K562 (cell line): ENCODE data around the gene IGSF23. TPM values are rescaled to one million over a fixed set of nuclear protein-coding genes. Genes with fewer than 3 reads are reported as not detected.

Experiments used
- ATAC-seq: fragments of 200-7000 bp; cut with Tn5 transposase; 3 replicates; pipeline ENCODE4 v1.9.1; 2020; ENCODE audit warnings: moderate library complexity
- BruUV-seq: library from RNA; stranded (reverse); fragments of 400-500 nt; replicated peaks from 2 replicates; lab custom pipeline; 2021; lab: Mats Ljungman, UMichigan
- CTCF ChIA-PET: fragments of 300-600 bp; formaldehyde crosslinking; extraction: SDS; loops from one replicate; lab custom pipeline; 2021; ENCODE audit warnings: low intra/inter-chr PET ratio; lab: Yijun Ruan, JAX
- POLR2A ChIA-PET: fragments of 300-600, 350-650 bp; sonication (Branson Sonifier 250); formaldehyde crosslinking; extraction: SDS; loops from one replicate; lab custom pipeline; 2021; ENCODE audit warnings: antibody characterized with exemption, inconsistent platforms; lab: Yijun Ruan, JAX
- DNase-seq, 4 experiments: peaks; one replicate each; pipeline versions ENCODE4 v3.0.0 to v3.0.0-alpha.2; 2011 to 2018; ENCODE audit warnings: low spot score in 3 of 4, mixed read lengths in 3 of 4; ENCODE audit errors: extremely low read depth in 1 of 4
- FAIRE-seq: peaks from 2 replicates; lab custom pipeline; 2011; peaks lifted over from hg19 to GRCh38; lab: Jason Lieb, UNC
- H2AFZ ChIP-seq: 2 replicates; pipeline ENCODE4 v1.6.0; 2011; ENCODE audit warnings: low read depth, low read length, control low read depth, inconsistent platforms
- H3K27ac ChIP-seq: fragments of 200-600 bp; 3 replicates; pipeline ENCODE4 v1.8.0; 2011; ENCODE audit warnings: low read depth, mild to moderate bottlenecking, control low read depth, inconsistent platforms, low read length, moderate library complexity, mixed read lengths; ENCODE audit errors: extremely low read depth
- H3K27me3 ChIP-seq, 2 experiments: fragments of 300-600 bp in 1 of 2; 2 replicates in 1 of 2; 3 replicates in 1 of 2; pipeline versions ENCODE4 v1.6.0 to v1.8.0; 2011; ENCODE audit warnings: inconsistent platforms in 2 of 2, low read length in 2 of 2, mild to moderate bottlenecking in 1 of 2, mixed read lengths in 1 of 2, moderate library complexity in 1 of 2; ENCODE audit not compliant: control insufficient read depth in 2 of 2, insufficient read depth in 2 of 2
- H3K36me3 ChIP-seq: fragments of 300-600 bp; 3 replicates; pipeline ENCODE4 v1.8.0; 2011; ENCODE audit warnings: mild to moderate bottlenecking, low read length, inconsistent platforms; ENCODE audit not compliant: control insufficient read depth, insufficient read depth
- H3K4me1 ChIP-seq, 2 experiments: fragments of 200-600 bp in 1 of 2; replicated peaks in 1 of 2; 2 replicates in 1 of 2; 3 replicates in 1 of 2; pipeline versions ENCODE4 v1.5.1 to v1.8.0; 2011; ENCODE audit warnings: inconsistent platforms in 2 of 2, low read length in 2 of 2, mild to moderate bottlenecking in 1 of 2, mixed read lengths in 1 of 2, moderate library complexity in 1 of 2; ENCODE audit not compliant: control insufficient read depth in 2 of 2, insufficient read depth in 2 of 2
- H3K4me2 ChIP-seq: 2 replicates; pipeline ENCODE4 v1.6.1; 2011; ENCODE audit warnings: low read length, control low read depth, inconsistent platforms, mixed read lengths; ENCODE audit not compliant: insufficient read depth
- H3K4me3 ChIP-seq: fragments of 200-600 bp; sonication (generic), shearing (Covaris generic); 2 replicates; pipeline ENCODE4 v1.5.1; 2016; ENCODE audit warnings: control low read depth, inconsistent platforms
- H3K79me2 ChIP-seq: fragments of 200-600 bp; 3 replicates; pipeline ENCODE4 v1.8.0; 2011; ENCODE audit warnings: low read length, inconsistent platforms; ENCODE audit not compliant: control insufficient read depth, insufficient read depth
- H3K9ac ChIP-seq, 2 experiments: 2 replicates each; pipeline versions ENCODE4 v1.6.0 to v1.6.1; 2011; ENCODE audit warnings: low read depth in 2 of 2, low read length in 2 of 2, control low read depth in 1 of 2, inconsistent platforms in 1 of 2, mild to moderate bottlenecking in 1 of 2, mixed read lengths in 1 of 2; ENCODE audit not compliant: insufficient read depth in 1 of 2
- H3K9me1 ChIP-seq: one replicate; pipeline ENCODE4 v1.6.0; 2011; ENCODE audit warnings: inconsistent platforms, mild to moderate bottlenecking, low read length, moderate library complexity; ENCODE audit not compliant: control insufficient read depth, insufficient read depth
- H3K9me3 ChIP-seq: replicated peaks from 2 replicates; pipeline ENCODE4 v1.5.1; 2011; ENCODE audit warnings: low read depth, low read length, inconsistent platforms; ENCODE audit not compliant: control insufficient read depth, insufficient read depth
- H4K20me1 ChIP-seq: replicated peaks from 2 replicates; pipeline ENCODE4 v1.6.1; 2011; ENCODE audit warnings: low read length, inconsistent platforms, mixed read lengths; ENCODE audit not compliant: control insufficient read depth, insufficient read depth
- PKNOX1 ChIP-seq: fragments of 450-650 bp; IDR thresholded peaks from 2 replicates; pipeline ENCODE4 v1.6.1; 2016
- RBM17 ChIP-seq: fragments of 200-400 bp; formaldehyde crosslinking; IDR thresholded peaks from 2 replicates; pipeline ENCODE4 v1.6.1; 2017; ENCODE audit warnings: low read depth, mild to moderate bottlenecking, low read length, borderline replicate concordance
- ZNF239 ChIP-seq: fragments of 250-450 bp; sonication (Bioruptor Pico); IDR thresholded peaks from 2 replicates; pipeline ENCODE4 v1.4.0; 2020; ENCODE audit warnings: mild to moderate bottlenecking
- WGBS: fragments of 100-300 bp; shearing (Covaris generic); methylation state at CpG from one replicate; pipeline ENCODE4 v1.1.6; 2016; ENCODE audit warnings: low coverage, mixed read lengths; ENCODE audit not compliant: insufficient coverage; ENCODE audit errors: missing lambda C conversion rate; 5-methylcytosine and 5-hydroxymethylcytosine counted together
- in situ Hi-C: fragments of 300-500 bp; cut with MboI; formaldehyde crosslinking; loops from 4 replicates; pipeline ENCODE4 v1.15.0; 2018; ENCODE audit warnings: inconsistent platforms, mixed read lengths
- intact Hi-C: fragments of 100-400 bp; cut with micrococcal nuclease; formaldehyde crosslinking; loops from 2 replicates; pipeline ENCODE4 v1.14.2; 2022
- polyA plus RNA-seq, 8 experiments: library from polyadenylated mRNA; depleted of rRNA in 4 of 8; stranded (reverse) in 5 of 8; unstranded in 3 of 8; fragments of >200 nt; fragmentation: Nextera tagmentation in 2 of 8; fragmentation: Illumina TruSeq in 1 of 8; extraction: Ambion mirVana in 2 of 8; extraction: Trizol in 1 of 8; gene quantifications; 2 replicates each; pipeline versions ENCODE4 v1.2.1 to v1.2.3, GENCODE V29; 2011 to 2014; ENCODE audit warnings: inconsistent platforms in 1 of 8, missing spikeins in 1 of 8
- total RNA-seq, 7 experiments: library from RNA; depleted of rRNA in 6 of 7; stranded (reverse); fragments of >200 nt in 6 of 7; fragmentation: Illumina TruSeq in 2 of 7; extraction: Trizol in 2 of 7; gene quantifications; 2 replicates each; pipeline versions ENCODE4 v1.2.1 to v1.2.3, GENCODE V29; 2011 to 2021; ENCODE audit warnings: low replicate concordance in 1 of 7

The IGSF23 gene
- total and polyA plus RNA-seq, 9 of the 15 experiments (the other 6 are each of a cell fraction or from before 2014, with no cell fraction given): not detected

DNA sequence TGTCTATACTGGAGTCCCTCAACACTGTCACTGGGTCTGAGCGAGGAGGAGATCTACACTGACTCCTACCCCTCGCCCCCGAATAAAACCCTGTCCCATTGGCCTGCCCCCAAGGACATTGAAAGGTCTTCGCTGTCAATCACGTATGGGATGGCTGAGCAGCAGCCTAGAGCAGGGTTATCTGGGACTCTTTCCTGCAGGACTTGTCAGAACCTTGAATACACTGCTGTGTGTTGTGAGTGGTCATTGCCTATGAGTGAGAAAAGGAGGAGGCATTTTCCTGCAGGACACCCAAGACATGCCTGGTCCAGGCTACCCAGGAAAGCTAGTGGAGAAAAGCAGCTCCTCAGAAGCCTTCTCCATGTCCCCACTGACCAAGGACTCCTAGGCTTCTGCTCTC, 40.0 kb downstream of the IGSF23 start:
- H2AFZ ChIP-seq: no peak overlapping the region
- BruUV-seq: no TSS peak
- in situ Hi-C loops: no loop called here
- no peaks in the 10 kb centered on the region for H3K9me3 ChIP-seq
- intact Hi-C loops: no loop called here
- H3K27me3 ChIP-seq: no peaks in the 10 kb centered on the region
- H3K4me2 ChIP-seq: no peak overlapping the region
- H4K20me1 ChIP-seq: no peaks in the 10 kb centered on the region
- TF ChIP-seq PKNOX1 (peak; percentile 61), ZNF239 (peak; percentile 99), RBM17 (no peak)
- TF ChIP-seq, all 486 proteins: peak for 2
- ATAC-seq (no peak), FAIRE-seq (no peak), DNase-seq (no peak)
- peaks cover 30% of the 10 kb centered on the region; the same call in 2 of the 3 replicates for H3K36me3 ChIP-seq
- 53% methylated on average over 5 of the region's 5 CpGs for WGBS
- no peaks in the 10 kb centered on the region for H3K79me2 ChIP-seq
- H3K4me3 ChIP-seq: no peak overlapping the region
- no peak overlapping the region for H3K27ac ChIP-seq
- no peaks in the 10 kb centered on the region for H3K9me1 ChIP-seq
- H3K4me1 ChIP-seq: peaks cover 0 to 13% of the 10 kb centered on the region in 2 experiments; a peak in 2 of 5 replicates
- H3K9ac ChIP-seq: no peak overlapping the region; a peak in 1 of 4 replicates
- ChIA-PET POLR2A (interaction anchor here (1.0 to 1.3 kb wide), 2 partner anchors 9 to 426 kb away, joined by 3 to 5 read pairs; partner anchors contain the start of gene GEMIN7), CTCF (no interaction called here)
